Mesodermal cell (in vitro differentiated cells): ENCODE measurements around the gene NR6A1.

Experiments
- H3K27ac ChIP-seq: 2 replicates; pipeline ENCODE4 v1.7.0; 2013; ENCODE audit warnings: mild to moderate bottlenecking, low read depth, low read length, moderate library complexity; ENCODE audit not compliant: severe bottlenecking
- H3K36me3 ChIP-seq: 2 replicates; pipeline ENCODE4 v1.7.1; 2013; ENCODE audit warnings: mild to moderate bottlenecking, low read length, moderate library complexity; ENCODE audit not compliant: control insufficient read depth, insufficient read depth
- H3K4me1 ChIP-seq: one replicate; pipeline ENCODE4 v1.7.1; 2013; ENCODE audit warnings: mild to moderate bottlenecking, low read length; ENCODE audit not compliant: insufficient read depth, control insufficient read depth, poor library complexity, severe bottlenecking
- H3K4me3 ChIP-seq: 2 replicates; pipeline ENCODE4 v1.7.0; 2013; ENCODE audit warnings: low read length, control low read depth, mild to moderate bottlenecking; ENCODE audit not compliant: insufficient read depth, poor library complexity, severe bottlenecking; ENCODE audit errors: extremely low read depth
- H3K9me3 ChIP-seq: 2 replicates; pipeline ENCODE4 v1.7.1; 2013; ENCODE audit warnings: mild to moderate bottlenecking, low read length, moderate library complexity; ENCODE audit not compliant: control insufficient read depth
- WGBS, 2 experiments: methylation state at CpG; one replicate each; pipeline ENCODE4 v1.1.5; 2013; ENCODE audit warnings: missing lambda C conversion rate in 2 of 2; ENCODE audit not compliant: insufficient coverage in 2 of 2; 5-methylcytosine and 5-hydroxymethylcytosine counted together

The NR6A1 gene

GRCh38 chr9:124756011-124756410, 15.1 kb downstream of the NR6A1 start:
- peaks cover 72% of the 10 kb centered on the region for H3K4me1 ChIP-seq
- 60% methylated on average over 1 of the region's 2 CpGs; no CpG with 5 or more reads in 1 of the 2 experiments for WGBS, 2 experiments

GRCh38 chr9:124755061-124755460, 16.1 kb downstream of the NR6A1 start:
- Histone ChIP-seq H3K4me3 (no peak overlapping the region), H3K36me3 (no peaks in the 10 kb centered on the region), H3K9me3 (no peaks in the 10 kb centered on the region), H3K4me1 (peaks cover 67% of the 10 kb centered on the region), H3K27ac (peak overlapping the region; percentile 19)
- 38 to 43% methylated on average over 1 to 2 of the region's 3 CpGs for WGBS, 2 experiments

More at GRCh38 chr9:124756011-124756410, 15.1 kb downstream of the NR6A1 start:
- Histone ChIP-seq H3K36me3 (no peaks in the 10 kb centered on the region), H3K27ac (no peak overlapping the region), H3K4me3 (no peak overlapping the region), H3K9me3 (no peaks in the 10 kb centered on the region)

GRCh38 chr9:124754289-124754688, 16.8 kb downstream of the NR6A1 start:
- Histone ChIP-seq H3K9me3 (no peaks in the 10 kb centered on the region), H3K4me1 (peaks cover 66% of the 10 kb centered on the region), H3K4me3 (no peak overlapping the region), H3K36me3 (no peaks in the 10 kb centered on the region), H3K27ac (peak overlapping the region; percentile 32)
- WGBS, 2 experiments, result 17 to 32% methylated on average over 3 to 4 of the region's 4 CpGs

- WGBS, 2 experiments, result no CpG with 5 or more reads among the region's 1 CpG
- H3K4me1 ChIP-seq, result peaks cover 58% of the 10 kb centered on the region
- peak overlapping the region; percentile 23 for H3K27ac ChIP-seq
These were observed 18.1 kb downstream of the NR6A1 start for GRCh38 chr9:124752967-124753366.

GRCh38 chr9:124749781-124750180, 21.3 kb downstream of the NR6A1 start:
- WGBS, 2 experiments, result 100% methylated on average over 2 of the region's 2 CpGs
- Histone ChIP-seq H3K4me3 (no peak overlapping the region), H3K9me3 (no peaks in the 10 kb centered on the region), H3K36me3 (no peaks in the 10 kb centered on the region), H3K4me1 (peaks cover 31% of the 10 kb centered on the region), H3K27ac (no peak overlapping the region)

More at GRCh38 chr9:124752967-124753366, 18.1 kb downstream of the NR6A1 start:
- Histone ChIP-seq H3K9me3 (no peaks in the 10 kb centered on the region), H3K36me3 (no peaks in the 10 kb centered on the region), H3K4me3 (no peak overlapping the region)

- 90 to 95% methylated on average over 2 to 3 of the region's 3 CpGs for WGBS, 2 experiments
- H3K36me3 ChIP-seq, result peaks cover 3% of the 10 kb centered on the region
- no peak overlapping the region for H3K4me3 ChIP-seq
- H3K9me3 ChIP-seq, result no peaks in the 10 kb centered on the region
- no peak overlapping the region for H3K27ac ChIP-seq
- peaks cover 26% of the 10 kb centered on the region for H3K4me1 ChIP-seq
These were observed 21.8 kb downstream of the NR6A1 start for GRCh38 chr9:124749284-124749683.

- no peak overlapping the region for H3K4me3 ChIP-seq
- H3K9me3 ChIP-seq, result no peaks in the 10 kb centered on the region
- H3K36me3 ChIP-seq, result peaks cover 3% of the 10 kb centered on the region
- no peak overlapping the region for H3K27ac ChIP-seq
- peaks cover 18% of the 10 kb centered on the region for H3K4me1 ChIP-seq
- WGBS, 2 experiments, result 89 to 91% methylated on average over 4 of the region's 4 CpGs
These were observed 24.0 kb downstream of the NR6A1 start for GRCh38 chr9:124747065-124747464.

GRCh38 chr9:124743686-124744348, 27.3 kb downstream of the NR6A1 start:
- H3K4me3 ChIP-seq, result no peak overlapping the region
- peaks cover 15% of the 10 kb centered on the region for H3K4me1 ChIP-seq
- H3K9me3 ChIP-seq, result no peaks in the 10 kb centered on the region
- 86 to 94% methylated on average over 3 of the region's 5 CpGs for WGBS, 2 experiments
- H3K27ac ChIP-seq, result peak overlapping the region; percentile 10
- peaks cover 13% of the 10 kb centered on the region for H3K36me3 ChIP-seq

- Histone ChIP-seq H3K4me1 (peaks cover 15% of the 10 kb centered on the region), H3K27ac (peak overlapping the region; percentile 17), H3K4me3 (no peak overlapping the region), H3K9me3 (no peaks in the 10 kb centered on the region), H3K36me3 (peaks cover 13% of the 10 kb centered on the region)
These were observed 28.2 kb downstream of the NR6A1 start for GRCh38 chr9:124742940-124743339.

- peaks cover 11% of the 10 kb centered on the region for H3K4me1 ChIP-seq
- H3K9me3 ChIP-seq, result no peaks in the 10 kb centered on the region
- no peak overlapping the region for H3K27ac ChIP-seq
- WGBS, 2 experiments, result 94 to 97% methylated on average over 3 of the region's 4 CpGs
- H3K36me3 ChIP-seq, result peaks cover 13% of the 10 kb centered on the region
- no peak overlapping the region for H3K4me3 ChIP-seq
These were observed 29.4 kb downstream of the NR6A1 start for GRCh38 chr9:124741662-124742061.

- Histone ChIP-seq H3K4me1 (peaks cover 11% of the 10 kb centered on the region), H3K27ac (no peak overlapping the region), H3K4me3 (no peak overlapping the region), H3K36me3 (peaks cover 13% of the 10 kb centered on the region), H3K9me3 (no peaks in the 10 kb centered on the region)
- 100% methylated on average over 1 of the region's 4 CpGs for WGBS, 2 experiments
These were observed 30.0 kb downstream of the NR6A1 start for GRCh38 chr9:124741149-124741548.
